Cerebellar nuclear complex (tissue), 1 donor: Measurements from ENCODE around the gene PRM3.

Experiments
- DNase-seq, 2 experiments: peaks; one replicate each; lab custom pipeline; 2025; lab: John Stamatoyannopoulos, UW

The PRM3 gene

DNA sequence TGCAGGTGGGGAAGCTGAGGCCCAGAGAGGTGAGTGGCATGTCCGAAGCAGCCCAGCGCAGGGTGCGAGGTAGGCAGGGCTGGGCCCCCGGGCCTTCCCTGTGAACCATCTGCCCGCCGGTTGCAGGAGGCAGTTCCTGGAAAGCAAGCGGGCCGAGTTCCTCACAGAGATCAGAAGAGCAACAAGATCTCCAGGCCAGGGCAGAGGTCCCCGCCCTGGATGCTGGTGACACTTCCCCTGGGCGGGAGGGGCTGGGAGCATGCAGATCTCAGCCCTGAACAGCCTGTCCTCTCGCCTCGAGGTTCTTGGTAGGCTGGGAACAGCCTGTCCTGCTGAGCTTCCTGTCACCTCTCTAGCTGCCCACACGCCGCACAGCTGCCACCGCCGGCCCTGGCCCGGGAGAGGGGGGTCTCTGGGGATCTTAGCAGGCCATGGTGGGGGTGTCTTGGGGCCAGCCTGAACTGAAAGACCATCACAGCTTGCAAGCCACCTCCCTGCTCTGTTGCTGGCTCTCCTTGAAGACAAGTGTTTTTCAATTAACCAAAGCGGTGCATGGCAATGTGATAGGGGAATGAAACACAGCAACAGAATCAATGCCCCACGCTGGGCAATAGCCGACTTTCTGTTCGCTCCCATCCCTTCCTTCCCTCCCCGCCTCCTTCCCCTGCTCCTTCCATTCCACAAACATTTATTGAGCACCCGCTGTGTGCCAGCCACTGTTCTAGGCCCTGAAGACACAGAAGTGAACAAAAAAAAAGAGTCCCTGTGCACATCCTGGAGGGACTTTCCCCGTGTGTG, 49.1 kb downstream of the PRM3 start:
- DNase-seq = peak in 1 of 2 experiments; percentile 64
